ENCODE results near the gene VSIR.

Gene VSIR

DNA sequence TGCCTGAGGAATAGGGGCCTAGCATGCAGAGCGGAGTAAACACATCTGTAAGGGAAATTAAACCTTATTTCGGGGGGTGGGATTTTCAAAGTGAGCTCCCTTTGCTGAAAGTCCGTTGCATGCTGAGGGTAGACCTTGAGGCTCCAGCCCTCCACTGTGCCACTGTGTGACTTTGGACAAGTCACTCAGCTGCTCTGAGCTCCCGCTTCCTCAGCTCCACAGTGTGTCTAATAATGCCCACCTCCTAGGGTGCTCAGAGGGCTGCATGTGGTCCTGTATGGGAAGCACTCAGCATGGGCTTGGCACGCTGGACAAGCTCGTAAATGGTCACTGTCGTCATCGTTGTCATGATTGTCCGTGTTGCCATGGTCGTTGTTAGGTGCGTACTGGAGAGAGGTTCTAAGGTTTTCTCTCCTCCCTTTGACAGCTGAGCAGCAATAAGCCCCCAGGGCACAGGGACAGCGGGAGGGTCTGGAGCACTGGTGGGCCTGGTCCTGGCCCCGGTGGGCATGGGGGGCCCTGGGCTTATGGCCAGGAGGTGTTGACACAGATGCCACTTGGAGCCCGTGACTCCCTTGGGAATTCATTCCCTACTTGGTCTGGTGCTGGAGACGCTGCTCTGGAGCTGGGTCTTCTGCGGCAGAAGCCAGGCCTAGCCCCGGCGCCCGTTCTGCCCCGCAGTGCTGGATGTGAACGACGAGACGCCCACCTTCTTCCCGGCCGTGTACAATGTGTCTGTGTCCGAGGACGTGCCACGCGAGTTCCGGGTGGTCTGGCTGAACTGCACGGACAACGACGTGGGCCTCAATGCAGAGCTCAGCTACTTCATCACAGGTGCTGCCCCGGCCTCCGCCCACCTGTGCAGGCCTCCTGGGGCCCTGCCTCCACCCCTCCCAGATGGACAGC lies 66.9 kb downstream of the VSIR start:
- no peak overlapping the region for H3K4me3 ChIP-seq (ENCODE audit: low read depth, low read length)
- DNase-seq (ENCODE audit: low read depth, low spot score), result no peak
- TF ChIP-seq, protein P1, sequence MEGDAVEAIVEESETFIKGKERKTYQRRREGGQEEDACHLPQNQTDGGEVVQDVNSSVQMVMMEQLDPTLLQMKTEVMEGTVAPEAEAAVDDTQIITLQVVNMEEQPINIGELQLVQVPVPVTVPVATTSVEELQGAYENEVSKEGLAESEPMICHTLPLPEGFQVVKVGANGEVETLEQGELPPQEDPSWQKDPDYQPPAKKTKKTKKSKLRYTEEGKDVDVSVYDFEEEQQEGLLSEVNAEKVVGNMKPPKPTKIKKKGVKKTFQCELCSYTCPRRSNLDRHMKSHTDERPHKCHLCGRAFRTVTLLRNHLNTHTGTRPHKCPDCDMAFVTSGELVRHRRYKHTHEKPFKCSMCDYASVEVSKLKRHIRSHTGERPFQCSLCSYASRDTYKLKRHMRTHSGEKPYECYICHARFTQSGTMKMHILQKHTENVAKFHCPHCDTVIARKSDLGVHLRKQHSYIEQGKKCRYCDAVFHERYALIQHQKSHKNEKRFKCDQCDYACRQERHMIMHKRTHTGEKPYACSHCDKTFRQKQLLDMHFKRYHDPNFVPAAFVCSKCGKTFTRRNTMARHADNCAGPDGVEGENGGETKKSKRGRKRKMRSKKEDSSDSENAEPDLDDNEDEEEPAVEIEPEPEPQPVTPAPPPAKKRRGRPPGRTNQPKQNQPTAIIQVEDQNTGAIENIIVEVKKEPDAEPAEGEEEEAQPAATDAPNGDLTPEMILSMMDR (IDR thresholded peaks at IDR 0.05; ENCODE audit: low read depth, low read length), result no peak
- in situ Hi-C loops (cut with HindIII; ENCODE audit: low sequenced_read_pairs), result no loop called here

DNA sequence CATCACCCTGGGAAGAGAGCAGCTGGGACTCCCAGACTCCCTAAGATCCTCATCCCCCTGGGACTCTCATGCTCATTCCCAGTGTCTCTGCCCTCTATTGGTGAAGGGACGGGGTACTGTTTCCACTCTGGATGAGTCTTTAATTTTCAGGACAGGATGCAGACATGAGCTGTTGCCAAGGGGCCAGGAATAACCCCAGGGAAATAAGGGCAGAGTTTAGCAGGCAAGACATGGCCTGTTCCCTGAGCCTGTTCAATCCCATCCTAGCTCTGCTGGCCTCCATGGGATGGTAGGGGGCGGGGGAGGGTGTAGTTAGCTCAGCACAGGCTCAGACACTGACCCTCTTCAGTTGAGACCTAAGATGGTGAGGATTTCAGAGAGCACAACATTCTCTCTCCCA lies 67.7 kb downstream of the VSIR start:
- in situ Hi-C loops (cut with HindIII; ENCODE audit: low sequenced_read_pairs), result no loop called here
- no peak for DNase-seq (ENCODE audit: low read depth, low spot score)
- H3K4me3 ChIP-seq (ENCODE audit: low read depth, low read length), result no peak overlapping the region
- TF ChIP-seq, protein P1 (IDR thresholded peaks at IDR 0.05; ENCODE audit: low read depth, low read length), result no peak

DNA sequence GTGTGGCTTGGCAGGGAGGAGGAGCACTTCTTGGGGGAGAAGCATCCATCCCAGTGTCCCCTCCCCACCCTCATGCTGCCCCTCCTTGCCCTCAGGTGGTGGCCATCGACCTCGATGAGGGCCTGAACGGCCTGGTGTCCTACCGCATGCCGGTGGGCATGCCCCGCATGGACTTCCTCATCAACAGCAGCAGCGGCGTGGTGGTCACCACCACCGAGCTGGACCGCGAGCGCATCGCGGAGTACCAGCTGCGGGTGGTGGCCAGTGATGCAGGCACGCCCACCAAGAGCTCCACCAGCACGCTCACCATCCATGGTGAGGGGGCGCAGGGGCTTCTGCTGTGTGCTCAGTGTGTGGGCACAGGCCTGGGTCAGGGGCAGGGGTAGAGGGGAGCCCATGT lies 68.5 kb downstream of the VSIR start:
- no peak overlapping the region for H3K4me3 ChIP-seq (ENCODE audit: low read depth, low read length)
- no peak for DNase-seq (ENCODE audit: low read depth, low spot score)
- in situ Hi-C loops (cut with HindIII; ENCODE audit: low sequenced_read_pairs), result no loop called here
- TF ChIP-seq, protein P1 (IDR thresholded peaks at IDR 0.05; ENCODE audit: low read depth, low read length), result no peak

DNA sequence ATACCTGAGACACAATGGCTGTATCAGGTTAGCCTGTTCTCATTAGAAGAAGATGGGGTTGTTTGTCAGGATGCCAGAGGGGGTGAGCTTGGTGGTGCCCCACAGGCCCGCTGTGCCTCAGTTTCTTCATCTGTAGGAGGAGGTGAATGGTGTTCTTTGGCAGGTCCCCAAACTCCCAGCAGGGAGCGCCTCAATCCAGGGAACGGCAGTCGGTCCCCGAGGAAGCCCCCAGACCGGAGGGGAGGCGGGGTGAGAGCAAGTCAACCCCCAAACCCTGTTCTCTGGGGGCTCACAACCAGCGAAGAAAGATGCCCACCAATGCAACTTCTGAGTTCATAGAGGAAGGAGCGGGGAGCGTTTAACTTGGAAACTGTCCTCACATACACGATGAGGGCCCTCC lies 69.7 kb downstream of the VSIR start:
- no peak overlapping the region for H3K4me3 ChIP-seq (ENCODE audit: low read depth, low read length)
- in situ Hi-C loops (cut with HindIII; ENCODE audit: low sequenced_read_pairs), result no loop called here
- no peak for DNase-seq (ENCODE audit: low read depth, low spot score)
- TF ChIP-seq, protein P1 (IDR thresholded peaks at IDR 0.05; ENCODE audit: low read depth, low read length), result no peak

DNA sequence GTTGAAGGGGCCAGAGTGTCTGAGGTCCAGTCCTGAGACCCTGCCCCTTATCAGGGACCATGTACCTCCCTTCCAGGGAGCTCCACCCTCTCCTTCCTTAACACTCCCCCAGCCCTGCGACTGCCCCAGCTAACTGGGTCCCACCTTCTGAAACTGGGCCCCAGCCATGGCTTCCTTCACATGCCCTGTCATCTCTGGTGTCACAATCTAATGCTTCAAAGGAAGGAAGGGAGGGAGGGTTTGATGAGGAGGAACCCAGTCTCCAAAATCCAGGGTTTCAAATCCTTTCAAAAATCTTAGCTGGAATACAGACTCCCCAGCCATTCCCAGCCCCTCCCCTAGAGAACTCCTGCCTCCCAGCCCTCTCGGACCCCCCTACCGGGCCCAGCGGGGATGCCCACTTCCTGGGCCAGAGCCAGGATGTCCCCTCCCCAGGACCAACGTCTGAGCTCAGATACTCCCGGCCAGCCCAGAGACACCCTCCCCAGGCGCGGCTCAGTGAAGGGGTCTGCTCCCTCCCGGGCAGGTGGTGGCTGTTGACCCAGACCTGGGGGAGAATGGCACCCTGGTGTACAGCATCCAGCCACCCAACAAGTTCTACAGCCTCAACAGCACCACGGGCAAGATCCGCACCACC lies 71.7 kb downstream of the VSIR start:
- no peak for DNase-seq (ENCODE audit: low read depth, low spot score)
- in situ Hi-C loops (cut with HindIII; ENCODE audit: low sequenced_read_pairs), result no loop called here
- TF ChIP-seq, protein P1 (IDR thresholded peaks at IDR 0.05; ENCODE audit: low read depth, low read length), result no peak
- H3K4me3 ChIP-seq (ENCODE audit: low read depth, low read length), result no peak overlapping the region

DNA sequence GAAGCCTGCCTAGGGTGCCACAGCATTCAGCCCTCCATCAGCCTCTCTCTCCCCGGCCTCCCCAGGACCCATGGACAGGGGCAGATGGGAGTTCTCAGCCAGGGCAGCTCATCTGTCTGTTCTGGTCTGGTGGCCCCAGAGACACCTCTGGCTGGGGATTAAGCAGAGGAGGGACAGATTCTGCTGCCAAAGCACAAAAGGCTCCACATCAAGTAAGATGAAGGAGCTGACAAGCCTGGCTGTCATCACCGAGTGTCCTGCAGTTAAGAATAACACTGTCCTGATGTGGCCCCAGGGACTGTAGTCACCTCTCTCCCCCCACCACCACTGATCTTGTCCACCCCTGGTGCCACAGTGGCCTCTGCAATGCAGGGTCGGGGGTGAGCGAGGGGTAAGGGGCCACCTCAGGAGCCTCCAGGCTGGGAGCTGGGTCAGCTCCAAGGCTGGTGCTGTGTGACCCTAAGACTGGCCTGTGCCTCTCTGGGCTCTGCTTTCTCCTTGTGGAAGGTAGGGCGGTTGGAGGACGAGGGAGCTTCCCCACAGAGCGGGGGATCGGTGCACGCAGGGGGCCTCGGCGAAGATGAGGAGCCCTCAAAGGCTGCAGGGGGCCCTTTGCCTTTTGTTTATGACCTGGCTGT lies 72.5 kb downstream of the VSIR start:
- DNase-seq (ENCODE audit: low read depth, low spot score), result no peak
- H3K4me3 ChIP-seq (ENCODE audit: low read depth, low read length), result no peak overlapping the region
- TF ChIP-seq, protein P1 (IDR thresholded peaks at IDR 0.05; ENCODE audit: low read depth, low read length), result no peak
- in situ Hi-C loops (cut with HindIII; ENCODE audit: low sequenced_read_pairs), result no loop called here

All from astrocyte of the spinal cord (primary cell).